Mucosa of stomach (tissue), 1 donor: ENCODE measurements around the gene HSP90AA1.

ENCODE experiments used
- H3K27me3 ChIP-seq: one replicate; pipeline ENCODE4 v1.7.0; 2013; ENCODE audit warnings: mild to moderate bottlenecking, low read length; ENCODE audit not compliant: control insufficient read depth, insufficient read depth
- H3K36me3 ChIP-seq: one replicate; pipeline ENCODE4 v1.7.0; 2013; ENCODE audit warnings: low read length; ENCODE audit not compliant: control insufficient read depth, insufficient read depth
- H3K4me1 ChIP-seq: one replicate; pipeline ENCODE4 v1.7.0; 2013; ENCODE audit warnings: mild to moderate bottlenecking, low read length; ENCODE audit not compliant: control insufficient read depth, insufficient read depth
- H3K4me3 ChIP-seq: one replicate; pipeline ENCODE4 v1.7.0; 2013; ENCODE audit warnings: low read length
- H3K9ac ChIP-seq: one replicate; pipeline ENCODE4 v1.7.0; 2013; ENCODE audit warnings: mild to moderate bottlenecking, low read length, moderate library complexity
- H3K9me3 ChIP-seq: one replicate; pipeline ENCODE4 v1.7.0; 2013; ENCODE audit warnings: mild to moderate bottlenecking, low read length, moderate library complexity; ENCODE audit not compliant: control insufficient read depth
- donor health status: Pancreatic carcinoma.

HSP90AA1 gene

DNA sequence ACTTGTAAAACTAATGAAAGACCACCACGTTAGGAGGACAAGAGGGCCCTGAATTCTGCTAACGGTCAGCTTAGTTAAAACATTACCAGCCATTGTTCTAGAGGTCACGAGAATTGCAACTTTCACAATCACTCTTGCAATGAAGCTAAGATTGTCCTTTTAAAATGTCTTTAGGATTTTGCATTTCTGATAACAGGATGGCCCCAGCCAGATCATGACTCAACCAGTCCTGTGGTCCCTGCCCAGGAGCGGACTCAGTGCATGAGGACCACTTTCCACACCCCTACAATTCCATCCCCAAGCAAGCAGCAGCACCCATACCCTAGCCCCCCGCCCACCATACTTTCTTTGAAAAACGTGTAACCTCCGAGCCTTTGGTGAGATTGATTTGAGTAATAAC lies 28.7 kb downstream of the HSP90AA1 start:
- Histone ChIP-seq H3K36me3 (no peaks in the 10 kb centered on the region), H3K9me3 (no peaks in the 10 kb centered on the region), H3K9ac (no peak overlapping the region), H3K4me3 (no peak overlapping the region), H3K27me3 (no peaks in the 10 kb centered on the region), H3K4me1 (peaks cover 5% of the 10 kb centered on the region)

DNA sequence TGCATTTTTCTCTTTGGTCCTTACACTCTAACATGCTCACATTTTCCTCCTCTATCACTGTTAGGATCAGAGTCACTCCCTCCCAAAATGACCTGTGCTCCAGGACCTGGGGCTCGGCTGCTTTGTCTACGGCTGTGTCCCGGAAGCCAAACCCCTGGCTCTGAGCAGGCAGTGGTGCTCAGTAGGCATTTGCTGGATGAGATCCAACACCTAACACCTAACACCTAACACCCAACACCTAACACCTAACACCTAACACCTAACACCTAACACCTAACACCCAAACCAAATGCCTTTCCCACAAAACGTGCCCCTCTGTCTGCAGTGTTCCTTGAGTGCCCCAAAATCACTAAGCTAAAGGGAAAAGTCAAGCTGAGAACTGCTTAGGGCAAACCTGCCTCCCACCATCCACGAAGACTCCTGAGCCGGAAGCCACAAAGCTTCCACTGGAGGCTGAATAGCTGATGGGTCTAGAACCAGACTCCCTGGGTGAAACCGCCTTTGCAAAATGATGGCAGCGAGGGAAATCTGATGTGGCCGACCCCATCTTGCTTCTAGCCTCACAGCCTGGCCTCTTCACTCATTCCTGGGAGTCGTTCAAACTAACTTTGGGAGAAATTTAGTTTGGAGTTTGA lies 29.2 kb downstream of the HSP90AA1 start:
- Histone ChIP-seq H3K4me3 (no peak overlapping the region), H3K4me1 (peaks cover 5% of the 10 kb centered on the region)

DNA sequence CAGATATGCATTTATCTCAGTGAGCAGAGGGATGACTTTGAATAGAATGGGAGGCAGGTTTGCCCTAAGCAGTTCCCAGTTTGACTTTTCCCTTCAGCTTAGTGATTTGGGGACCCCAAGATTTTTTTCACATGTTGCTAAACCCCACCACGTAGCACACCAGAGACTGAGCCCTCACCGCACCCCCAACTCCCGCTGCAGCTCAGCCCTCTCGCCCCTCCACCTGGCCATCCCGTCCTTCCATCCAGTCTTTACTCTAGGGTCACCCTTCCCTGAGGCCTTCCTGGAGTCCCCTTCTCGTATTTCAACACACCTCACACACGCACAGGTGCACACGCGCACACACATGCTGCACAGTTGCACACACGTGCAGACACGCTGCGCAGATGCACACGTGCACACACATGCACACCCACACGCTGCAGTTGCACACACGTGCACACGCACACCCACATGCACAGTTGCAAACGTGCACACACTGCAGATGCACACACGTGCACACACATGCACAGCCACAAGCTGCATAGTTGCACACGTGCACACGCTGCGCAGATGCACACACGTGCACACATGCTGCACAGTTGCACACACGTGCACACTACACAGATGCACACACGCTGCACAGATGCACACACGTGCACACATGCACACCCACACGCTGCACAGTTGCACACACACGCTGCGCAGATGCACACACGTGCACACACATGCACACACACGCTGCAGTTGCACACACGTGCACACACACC lies 30.0 kb downstream of the HSP90AA1 start:
- no peaks in the 10 kb centered on the region for H3K9me3 ChIP-seq
- no peaks in the 10 kb centered on the region for H3K36me3 ChIP-seq
- no peak overlapping the region for H3K4me3 ChIP-seq
- no peak overlapping the region for H3K9ac ChIP-seq
- no peaks in the 10 kb centered on the region for H3K27me3 ChIP-seq
- H3K4me1 ChIP-seq, result peaks cover 5% of the 10 kb centered on the region

More for the DNA sequence above, 29.2 kb downstream of the HSP90AA1 start:
- no peaks in the 10 kb centered on the region for H3K9me3 ChIP-seq
- no peaks in the 10 kb centered on the region for H3K36me3 ChIP-seq
- no peaks in the 10 kb centered on the region for H3K27me3 ChIP-seq
- no peak overlapping the region for H3K9ac ChIP-seq

DNA sequence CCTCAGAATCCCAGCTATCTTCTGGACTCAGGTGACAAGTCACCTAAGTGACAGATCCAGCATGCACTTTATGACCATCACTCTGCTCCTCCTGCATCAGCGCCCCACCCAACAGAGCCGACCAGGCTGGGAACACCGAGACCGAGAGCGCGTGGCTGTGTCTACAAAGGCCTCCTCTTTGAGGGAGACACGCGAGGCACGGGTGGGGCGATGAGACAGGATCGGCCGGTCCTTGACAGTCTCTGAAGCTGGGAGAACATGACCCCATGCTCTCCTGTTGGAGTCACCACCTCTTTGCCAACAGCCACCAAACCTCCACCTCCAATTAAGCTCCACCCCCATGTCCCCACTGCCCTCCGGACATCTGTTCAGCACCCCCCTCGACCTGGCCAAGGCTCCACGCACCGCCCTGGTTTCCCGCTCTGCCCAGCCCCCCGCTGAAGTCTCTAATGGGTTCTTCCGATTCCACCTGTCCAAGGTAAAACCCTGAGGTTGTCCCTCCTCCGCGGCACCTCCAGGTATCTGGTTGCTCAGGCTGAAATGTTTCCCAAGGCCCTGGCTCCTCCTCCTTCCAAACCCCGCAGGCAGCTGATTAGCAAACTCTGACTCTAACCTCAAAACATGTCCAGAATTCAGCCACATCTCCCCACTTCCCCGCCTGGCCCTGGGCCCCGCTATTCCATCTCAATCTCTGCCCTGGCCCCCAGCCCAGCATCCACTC lies 31.5 kb downstream of the HSP90AA1 start:
- Histone ChIP-seq H3K36me3 (peaks cover under 1% of the 10 kb centered on the region), H3K9me3 (no peaks in the 10 kb centered on the region), H3K9ac (no peak overlapping the region), H3K4me1 (peaks cover 5% of the 10 kb centered on the region), H3K4me3 (no peak overlapping the region), H3K27me3 (no peaks in the 10 kb centered on the region)

DNA sequence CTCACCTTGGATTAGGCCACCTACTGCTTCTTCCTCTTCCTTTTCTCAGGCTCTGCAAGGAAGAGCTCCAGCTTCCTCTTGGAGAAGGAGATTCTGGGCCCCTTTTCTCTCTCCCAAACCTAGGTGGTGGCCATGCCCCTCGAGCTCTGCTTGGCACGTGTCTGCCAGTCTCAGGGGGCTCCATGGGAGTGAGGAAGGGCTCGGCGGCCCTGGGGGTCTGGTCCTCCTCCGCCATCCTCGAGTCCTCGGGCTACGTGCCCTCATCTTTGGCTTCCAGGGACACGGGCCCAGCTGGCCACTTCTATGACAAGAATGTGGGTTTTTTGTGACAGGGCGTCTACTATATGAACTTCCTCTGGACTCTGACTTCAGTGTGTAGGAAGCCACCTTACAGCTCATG lies 34.3 kb downstream of the HSP90AA1 start:
- Histone ChIP-seq H3K9ac (no peak overlapping the region), H3K9me3 (no peaks in the 10 kb centered on the region), H3K4me1 (peaks cover 5% of the 10 kb centered on the region), H3K27me3 (no peaks in the 10 kb centered on the region), H3K4me3 (no peak overlapping the region), H3K36me3 (peaks cover 25% of the 10 kb centered on the region)

DNA sequence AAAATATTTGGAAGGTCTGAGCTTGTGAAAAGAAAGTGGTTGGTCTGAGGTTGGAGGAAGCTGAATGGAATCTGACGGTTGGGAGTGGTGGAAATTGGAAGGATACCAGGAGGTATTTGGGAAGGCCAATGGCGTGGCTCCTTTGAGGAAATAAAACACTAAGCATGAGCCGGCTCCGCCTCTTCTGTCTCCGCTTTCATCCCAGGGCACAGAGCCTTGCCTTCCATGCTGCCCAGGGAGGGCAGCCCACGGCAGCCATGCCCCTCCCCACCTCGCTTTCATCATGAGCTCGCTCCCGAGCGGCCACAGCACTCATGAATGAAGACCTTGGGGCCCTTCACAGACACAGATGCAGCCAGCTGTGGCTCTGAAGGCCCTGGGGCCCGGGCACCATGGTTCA lies 36.2 kb downstream of the HSP90AA1 start:
- H3K9ac ChIP-seq, result no peak overlapping the region
- H3K36me3 ChIP-seq, result peaks cover 25% of the 10 kb centered on the region

DNA sequence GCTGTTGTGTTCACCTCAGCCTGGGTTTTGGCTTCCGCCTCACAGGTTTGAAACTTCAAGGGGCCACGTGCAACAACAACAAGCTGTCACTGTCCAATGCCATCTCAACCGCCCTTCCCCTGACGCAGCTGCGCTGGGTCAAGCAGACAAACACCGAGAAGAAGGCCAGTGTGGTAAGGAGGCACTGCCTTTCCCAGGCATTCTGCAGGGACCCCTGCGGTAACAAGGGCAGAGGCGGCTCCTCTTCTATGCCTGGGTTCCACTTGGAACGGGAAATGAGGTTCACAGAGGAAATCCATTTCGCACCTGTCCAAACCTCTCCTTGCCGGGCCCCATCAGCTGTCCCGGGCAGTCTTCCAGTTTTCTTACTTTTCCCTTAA lies 36.8 kb downstream of the HSP90AA1 start:
- Histone ChIP-seq H3K36me3 (peaks cover 25% of the 10 kb centered on the region), H3K27me3 (no peaks in the 10 kb centered on the region), H3K9me3 (no peaks in the 10 kb centered on the region), H3K4me1 (peaks cover 9% of the 10 kb centered on the region), H3K9ac (no peak overlapping the region), H3K4me3 (no peak overlapping the region)

More for the DNA sequence above, 36.2 kb downstream of the HSP90AA1 start:
- Histone ChIP-seq H3K27me3 (no peaks in the 10 kb centered on the region), H3K9me3 (no peaks in the 10 kb centered on the region), H3K4me3 (no peak overlapping the region), H3K4me1 (peaks cover 14% of the 10 kb centered on the region)

DNA sequence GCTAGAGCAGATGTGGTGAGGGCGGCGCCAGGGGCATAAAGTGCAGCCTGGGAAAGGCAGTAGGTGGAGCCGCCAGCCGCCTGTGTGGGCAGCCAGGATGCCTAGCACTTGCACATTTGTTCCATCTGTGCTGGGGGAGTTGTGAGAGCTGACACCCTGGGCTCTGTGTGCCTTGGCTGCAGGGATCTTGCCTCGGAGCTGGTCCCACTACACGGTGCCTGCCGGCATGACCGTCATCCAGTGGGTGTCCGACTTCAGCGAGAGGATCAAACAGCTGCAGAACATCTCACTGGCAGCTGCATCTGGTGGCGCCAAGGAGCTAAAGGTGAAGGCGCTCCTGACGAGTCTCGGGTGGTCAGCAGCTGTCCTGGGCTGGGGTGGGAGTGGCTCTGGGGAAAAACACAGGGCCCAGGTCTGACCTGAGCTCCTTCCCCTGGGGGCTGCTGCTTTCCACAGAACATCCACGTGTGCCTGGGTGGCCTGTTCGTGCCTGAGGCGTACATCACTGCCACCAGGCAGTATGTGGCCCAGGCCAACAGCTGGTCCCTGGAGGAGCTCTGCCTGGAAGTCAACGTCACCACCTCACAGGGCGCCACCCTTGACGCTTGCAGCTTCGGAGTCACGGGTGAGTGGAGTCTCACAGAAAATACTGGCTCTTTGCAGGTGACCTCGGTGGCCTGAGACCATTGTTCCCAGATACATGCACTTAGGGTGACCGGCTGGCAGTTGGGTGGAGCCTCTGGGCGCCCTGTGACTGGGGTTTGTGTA lies 37.4 kb downstream of the HSP90AA1 start:
- H3K4me1 ChIP-seq, result peaks cover 9% of the 10 kb centered on the region
- H3K4me3 ChIP-seq, result no peak overlapping the region
- peaks cover 25% of the 10 kb centered on the region for H3K36me3 ChIP-seq
- no peak overlapping the region for H3K9ac ChIP-seq
- no peaks in the 10 kb centered on the region for H3K27me3 ChIP-seq
- H3K9me3 ChIP-seq, result no peaks in the 10 kb centered on the region

DNA sequence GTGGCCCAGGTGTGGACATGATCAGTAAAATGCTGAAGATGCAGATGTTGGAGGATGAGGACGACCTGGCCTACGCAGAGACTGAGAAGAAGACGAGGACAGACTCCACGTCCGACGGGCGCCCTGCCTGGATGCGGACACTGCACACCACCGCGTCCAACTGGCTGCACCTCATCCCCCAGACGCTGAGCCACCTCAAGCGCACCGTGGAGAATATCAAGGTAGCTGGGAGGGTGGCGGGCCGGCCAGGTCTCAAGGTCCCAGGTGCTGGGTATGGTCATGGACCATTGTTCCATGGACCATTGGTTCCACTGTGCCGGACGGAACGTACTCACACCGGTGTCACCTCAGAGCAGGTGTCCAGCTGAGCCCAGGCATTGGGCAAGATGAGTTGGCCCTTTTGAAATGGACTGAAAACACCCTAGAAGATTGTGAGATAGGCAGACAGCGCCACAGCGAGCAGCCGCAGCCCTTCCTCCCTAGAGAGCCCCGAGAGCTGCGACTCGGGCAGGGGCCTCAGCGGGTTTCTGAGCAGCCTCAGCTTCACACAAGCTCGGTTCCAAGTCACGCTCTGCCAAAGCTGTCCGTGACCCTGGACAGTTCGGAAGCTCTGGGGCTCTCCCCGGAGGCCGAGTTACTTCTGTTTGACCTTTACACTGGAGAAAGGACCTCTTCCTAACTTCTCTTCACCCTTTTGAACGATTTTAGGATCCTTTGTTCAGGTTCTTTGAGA lies 38.9 kb downstream of the HSP90AA1 start:
- Histone ChIP-seq H3K27me3 (no peaks in the 10 kb centered on the region), H3K9ac (no peak overlapping the region), H3K9me3 (no peaks in the 10 kb centered on the region), H3K4me3 (no peak overlapping the region), H3K4me1 (peaks cover 9% of the 10 kb centered on the region), H3K36me3 (peaks cover 36% of the 10 kb centered on the region)

DNA sequence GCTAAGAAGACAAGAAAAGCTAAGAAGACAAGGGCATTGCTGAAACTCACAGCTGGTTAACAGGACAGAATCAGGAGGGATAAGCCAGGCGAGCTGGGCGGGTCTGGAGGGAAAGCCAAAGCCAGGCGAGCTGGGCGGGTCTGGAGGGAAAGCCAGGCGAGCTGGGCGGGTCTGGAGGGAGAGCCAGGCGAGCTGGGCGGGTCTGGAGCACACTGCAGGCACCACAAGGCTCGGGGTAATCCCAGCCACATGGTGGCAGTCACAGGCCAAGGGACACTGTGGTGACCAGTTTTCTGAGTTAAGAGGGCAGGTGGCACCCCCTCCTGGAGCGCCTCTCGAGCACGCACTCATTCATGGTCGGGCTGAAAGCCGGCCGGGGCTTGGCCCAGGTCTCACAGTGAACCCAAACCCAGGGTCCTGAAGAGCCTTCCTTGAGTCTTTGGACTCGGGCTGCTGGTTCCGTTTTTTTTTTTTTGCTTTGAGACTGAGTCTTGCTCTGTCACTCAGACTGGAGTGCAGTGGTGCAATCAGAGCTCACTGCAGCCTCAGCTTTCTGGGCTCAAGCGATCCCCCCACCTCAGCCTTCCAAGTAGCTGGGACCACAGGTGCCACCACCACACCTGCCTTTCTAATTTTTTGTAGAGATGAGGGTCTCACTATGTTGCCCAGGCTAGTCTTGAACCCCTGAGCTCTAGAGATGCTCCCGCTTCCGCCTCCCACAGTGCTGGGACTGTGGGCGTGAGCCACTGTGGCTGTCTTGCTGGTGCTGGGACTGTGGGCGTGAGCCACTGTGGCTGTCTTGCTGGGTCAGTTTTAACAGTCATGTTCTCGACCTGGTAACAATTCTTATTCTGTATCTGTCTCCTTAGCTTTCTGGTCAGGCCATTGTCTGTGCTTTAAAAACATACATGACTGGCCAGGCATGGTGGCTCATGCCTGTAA lies 40.2 kb downstream of the HSP90AA1 start:
- H3K4me1 ChIP-seq, result peaks cover 9% of the 10 kb centered on the region
- H3K4me3 ChIP-seq, result no peak overlapping the region
- no peak overlapping the region for H3K9ac ChIP-seq
- peaks cover 36% of the 10 kb centered on the region for H3K36me3 ChIP-seq
- no peaks in the 10 kb centered on the region for H3K27me3 ChIP-seq
- no peaks in the 10 kb centered on the region for H3K9me3 ChIP-seq
